NCI-H1092 treated with DMSO at 0.1 percent for 48 hours (cell line): Measurements from ENCODE around the gene CNNM3.

Source experiments
- DNase-seq: peaks from one replicate; lab custom pipeline; 2025; lab: John Stamatoyannopoulos, UW

Gene CNNM3

GRCh38 chr2:96819128-96819875, 3.2 kb downstream of the CNNM3 start:
- peak; percentile 13 for DNase-seq

- no peak for DNase-seq
These were observed 3.9 kb downstream of the CNNM3 start for GRCh38 chr2:96819876-96820511.

GRCh38 chr2:96821113-96821675, 5.1 kb downstream of the CNNM3 start:
- DNase-seq: no peak

- DNase-seq: no peak
These were observed 6.7 kb downstream of the CNNM3 start for GRCh38 chr2:96822786-96823185.

GRCh38 chr2:96823198-96823597, 7.1 kb downstream of the CNNM3 start:
- DNase-seq: no peak

- DNase-seq: no peak
These were observed 8.2 kb downstream of the CNNM3 start for GRCh38 chr2:96824079-96824870.

- no peak for DNase-seq
These were observed 9.0 kb downstream of the CNNM3 start for GRCh38 chr2:96825057-96825456.

GRCh38 chr2:96826546-96827278, 10.6 kb downstream of the CNNM3 start:
- no peak for DNase-seq

- DNase-seq: no peak
These were observed 12.4 kb downstream of the CNNM3 start for GRCh38 chr2:96828436-96828835.

- DNase-seq: no peak
These were observed 12.8 kb downstream of the CNNM3 start for GRCh38 chr2:96828874-96829273.

- DNase-seq: no peak
These were observed 14.0 kb downstream of the CNNM3 start for GRCh38 chr2:96830044-96830562.

- peak; percentile 2 for DNase-seq
These were observed 15.6 kb downstream of the CNNM3 start for GRCh38 chr2:96831679-96832078.

GRCh38 chr2:96832408-96832753, 16.3 kb downstream of the CNNM3 start:
- no peak for DNase-seq

GRCh38 chr2:96832754-96833507, 16.9 kb downstream of the CNNM3 start:
- DNase-seq: peak; percentile 89

GRCh38 chr2:96835830-96836229, 19.8 kb downstream of the CNNM3 start:
- no peak for DNase-seq

- DNase-seq: no peak
These were observed 21.5 kb downstream of the CNNM3 start for GRCh38 chr2:96837575-96837974.

- no peak for DNase-seq
These were observed 22.6 kb downstream of the CNNM3 start for GRCh38 chr2:96838345-96839292.

- no peak for DNase-seq
These were observed 23.3 kb downstream of the CNNM3 start for GRCh38 chr2:96839293-96839874.
